HG02571 (cell line): Measurements from ENCODE around the gene KRTAP9-9.
"Not testable (repeated sequence)": the region's sequence is repeated elsewhere in the genome, so short reads cannot be mapped to it uniquely, and the experiment has no call there.

Experiments
- ATAC-seq: cut with Tn5 transposase; IDR thresholded peaks from one replicate; pipeline ENCODE4 v1.9.1; 2021; ENCODE audit warnings: mild to moderate bottlenecking, moderate library complexity; ENCODE audit not compliant: unreplicated experiment

Gene KRTAP9-9

DNA sequence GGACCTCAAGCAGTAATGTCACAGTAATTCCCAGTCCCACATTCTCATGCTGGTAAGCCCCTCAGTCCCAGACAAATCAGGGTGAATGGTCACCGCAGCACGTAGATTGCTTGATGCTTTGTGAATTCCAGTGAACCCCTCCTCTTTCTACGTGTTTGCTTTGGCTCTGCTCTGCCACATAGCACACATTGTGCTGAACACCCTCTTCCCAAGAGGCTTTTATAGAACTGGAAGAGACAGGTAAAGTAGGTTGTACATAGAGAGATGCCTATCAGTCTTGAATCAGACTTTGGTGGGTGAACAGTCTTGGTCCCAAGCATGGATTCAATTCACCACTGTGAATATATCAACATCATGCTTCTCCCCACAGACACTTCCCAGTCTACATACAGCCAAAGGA is 9.4 kb downstream of the KRTAP9-9 start:
- ATAC-seq: no peak

- ATAC-seq: no peak
Observed at GRCh38 chr17:41265078-41265477, 9.9 kb downstream of the KRTAP9-9 start, which contains the start of gene KRTAP9-6. Gene KRTAP9-6, plus strand, starts transcription at chr17:41265378. Its CDS starts 0 bp downstream, at chr17:41265378.

GRCh38 chr17:41267711-41268110 is 12.5 kb downstream of the KRTAP9-9 start:
- no peak for ATAC-seq

DNA sequence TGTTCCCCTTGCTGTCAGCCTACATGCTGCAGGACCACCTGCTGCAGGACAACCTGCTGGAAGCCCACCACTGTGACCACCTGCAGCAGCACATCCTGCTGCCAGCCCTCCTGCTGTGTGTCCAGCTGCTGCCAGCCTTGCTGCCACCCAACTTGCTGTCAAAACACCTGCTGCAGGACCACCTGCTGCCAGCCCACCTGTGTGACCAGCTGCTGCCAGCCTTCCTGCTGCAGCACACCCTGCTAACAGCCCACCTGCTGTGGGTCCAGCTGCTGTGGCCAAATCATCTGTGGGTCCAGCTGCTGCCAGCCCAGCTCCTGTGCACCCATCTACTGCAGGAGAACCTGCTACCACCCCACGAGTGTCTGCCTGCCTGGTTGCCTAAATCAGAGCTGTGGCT is 16.1 kb downstream of the KRTAP9-9 start:
- ATAC-seq: not testable (repeated sequence)

- no peak for ATAC-seq
Observed at GRCh38 chr17:41271858-41272257, 16.7 kb downstream of the KRTAP9-9 start.

- not testable (repeated sequence) for ATAC-seq
Observed at GRCh38 chr17:41275648-41276190, 20.5 kb downstream of the KRTAP9-9 start, which contains the start of gene KRTAP9-7. Gene KRTAP9-7, plus strand, starts transcription at chr17:41275698. Its CDS starts 0 bp downstream, at chr17:41275698.

DNA sequence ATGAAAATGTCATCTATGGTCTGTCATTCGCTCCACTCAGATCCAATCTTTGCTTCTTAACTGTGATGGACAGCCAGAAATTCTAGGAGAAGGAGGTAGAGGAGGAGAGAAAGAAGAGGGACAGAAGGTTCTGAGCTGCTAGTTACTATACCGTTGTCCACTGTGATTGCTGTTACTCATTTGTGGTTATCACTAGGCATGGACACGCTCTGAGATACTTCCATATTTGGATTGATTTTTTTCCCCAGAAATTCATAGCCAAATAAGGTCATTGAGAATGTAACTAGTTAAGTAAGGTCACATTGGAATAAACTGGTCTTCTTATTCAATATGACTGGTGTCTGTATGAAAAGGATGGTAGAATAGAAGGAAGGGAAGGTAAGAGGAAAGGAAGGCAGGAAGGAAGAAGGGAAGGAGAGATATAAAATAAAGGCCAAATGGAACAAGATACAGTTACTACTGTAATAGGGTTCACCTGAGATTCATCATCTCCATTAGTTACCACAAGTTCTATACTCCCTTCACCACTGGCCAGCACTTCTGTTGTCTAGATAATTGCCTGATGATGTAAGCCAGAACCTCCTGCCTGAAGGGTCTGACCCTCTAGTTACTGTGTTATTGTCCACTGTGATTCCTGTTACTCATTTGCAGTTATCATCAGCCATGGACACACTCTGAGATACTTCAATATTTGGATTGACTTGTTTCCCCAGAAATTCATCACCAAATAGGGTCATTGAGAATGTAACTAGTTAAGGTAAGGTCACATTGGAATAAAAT is 23.2 kb downstream of the KRTAP9-9 start:
- ATAC-seq: no peak

DNA sequence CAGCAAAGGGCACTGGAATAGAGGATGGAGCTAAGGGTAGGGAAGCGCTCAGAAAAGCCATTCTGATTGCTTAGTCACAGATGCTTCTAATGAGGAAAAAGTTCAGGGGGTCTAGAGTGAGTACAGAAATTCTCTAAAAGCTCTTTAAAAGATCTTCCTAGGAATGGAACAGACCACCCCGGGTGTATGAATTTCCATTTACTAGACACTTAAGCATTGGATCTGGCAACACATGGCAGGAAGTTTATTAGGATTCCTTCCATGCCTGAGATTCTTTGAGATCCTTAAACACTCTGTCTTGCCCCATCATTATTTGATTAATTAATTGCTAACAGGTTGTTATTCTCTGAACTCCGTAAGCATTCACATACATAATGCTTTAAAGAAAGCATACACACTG is 28.9 kb downstream of the KRTAP9-9 start:
- ATAC-seq: no peak

GRCh38 chr17:41284546-41284945 is 29.4 kb downstream of the KRTAP9-9 start:
- ATAC-seq: no peak

DNA sequence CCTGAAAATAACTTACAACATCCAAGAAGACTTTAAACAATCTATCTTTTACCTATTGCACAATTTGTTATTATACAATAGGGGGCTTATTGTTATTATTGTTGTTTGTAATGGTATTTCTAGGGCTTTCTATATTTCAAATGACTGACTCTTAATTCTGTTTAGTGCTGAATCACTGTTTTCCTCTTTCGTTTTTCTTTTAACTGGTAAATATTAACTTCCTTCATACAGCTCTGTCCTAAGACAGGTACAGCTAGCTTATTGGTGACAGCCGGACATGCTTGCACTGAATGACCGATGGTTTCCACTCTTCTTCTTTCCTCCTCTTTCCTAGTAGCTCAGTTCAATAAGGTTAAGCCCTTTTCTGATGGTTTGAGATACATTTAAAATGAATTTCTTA is 31.9 kb downstream of the KRTAP9-9 start:
- no peak for ATAC-seq

DNA sequence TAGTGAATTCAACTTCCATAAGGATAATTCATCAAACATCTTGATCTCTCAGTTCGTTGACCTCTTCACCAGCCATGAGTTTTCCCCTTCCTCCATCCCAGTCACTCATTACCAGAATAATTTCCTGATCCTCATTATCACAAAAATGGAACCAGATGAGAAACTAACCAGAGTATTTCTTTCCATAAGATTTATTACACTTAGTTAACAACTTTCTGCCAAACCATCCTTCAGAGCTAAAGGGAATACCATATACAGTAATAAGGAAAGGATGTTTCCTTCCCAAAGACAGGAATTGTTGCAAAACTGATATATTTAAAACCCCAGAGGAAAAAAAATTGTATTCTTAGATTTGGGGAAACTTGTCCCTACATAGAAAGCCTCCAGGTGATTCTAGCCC is 38.8 kb downstream of the KRTAP9-9 start:
- ATAC-seq: no peak

DNA sequence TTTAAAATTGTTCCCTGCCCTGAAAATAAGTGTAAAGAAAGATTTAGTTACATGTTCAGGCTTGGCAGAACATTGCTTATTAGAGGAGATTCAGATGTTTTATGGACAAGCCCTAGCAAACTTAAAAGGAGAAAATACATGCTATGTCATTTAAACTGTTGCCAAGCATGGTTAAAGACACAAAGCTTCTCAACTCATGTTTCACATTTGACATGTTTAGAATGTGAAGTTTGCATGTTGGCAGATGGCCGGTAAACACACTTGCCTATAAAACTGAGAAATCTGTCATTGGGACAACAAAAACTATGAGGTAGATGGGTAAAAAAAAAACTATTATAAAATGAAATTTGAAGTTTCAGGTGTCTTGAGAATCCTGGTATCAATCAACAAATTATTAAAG is 41.7 kb downstream of the KRTAP9-9 start:
- no peak for ATAC-seq

DNA sequence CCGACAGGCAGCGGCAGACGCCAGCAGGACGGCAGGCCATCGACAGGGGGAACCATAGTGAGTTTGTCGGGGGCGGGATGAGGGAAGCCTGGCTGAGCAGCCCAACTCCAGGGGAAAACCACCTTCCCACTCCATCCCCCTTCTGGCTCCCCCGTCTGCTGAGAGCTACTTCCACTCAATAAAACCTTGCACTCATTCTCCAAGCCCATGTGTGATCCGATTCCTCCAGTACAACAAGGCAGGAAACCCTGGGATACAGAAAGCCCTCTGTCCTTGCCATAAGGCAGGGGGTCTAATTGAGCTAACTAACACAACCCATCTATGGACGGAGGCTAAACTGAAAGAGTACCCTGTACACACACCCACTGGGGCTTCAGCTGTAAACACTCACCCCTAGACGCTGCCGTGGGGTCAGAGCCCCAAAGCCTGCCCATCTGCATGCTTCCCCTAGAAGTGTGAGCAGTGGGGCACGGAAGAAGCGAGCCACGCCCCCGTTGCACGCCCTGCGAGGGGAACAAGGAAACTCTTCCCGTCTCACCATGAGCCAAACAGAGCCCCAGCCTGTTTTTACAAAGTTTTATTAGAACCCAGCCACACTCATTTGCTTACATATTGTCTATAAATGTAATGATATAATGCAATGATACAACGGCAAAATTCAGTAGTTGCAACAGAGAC is 43.4 kb downstream of the KRTAP9-9 start:
- no peak for ATAC-seq

- ATAC-seq: no peak
Observed at GRCh38 chr17:41301204-41301790, 46.1 kb downstream of the KRTAP9-9 start.

GRCh38 chr17:41301916-41302901 is 47.0 kb downstream of the KRTAP9-9 start, which contains the start of gene KRTAP29-1:
Gene KRTAP29-1, minus strand, starts transcription at chr17:41302851. Its CDS starts 0 bp downstream, at chr17:41302851.
- ATAC-seq: no peak

DNA sequence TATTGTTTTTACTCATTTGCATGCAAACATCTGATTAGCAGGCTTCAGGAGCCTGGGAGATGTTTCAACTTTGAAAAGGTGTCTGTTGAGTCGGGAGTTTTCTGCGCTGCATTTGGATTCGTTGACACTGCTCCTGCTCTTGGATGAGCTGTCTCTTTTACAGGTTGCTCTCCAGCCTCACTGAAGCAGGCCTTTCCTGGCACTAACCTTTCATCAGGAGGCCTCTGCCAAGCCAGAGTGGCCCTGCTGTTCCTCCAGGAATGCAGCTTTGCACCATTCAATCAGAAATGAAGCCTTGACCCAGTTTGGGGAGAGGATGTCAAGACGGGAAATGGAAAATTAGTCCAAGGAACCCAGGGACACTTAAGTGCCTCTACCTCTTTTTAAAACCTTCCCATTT is 47.8 kb downstream of the KRTAP9-9 start:
- ATAC-seq: no peak

- no peak for ATAC-seq
Observed at GRCh38 chr17:41304091-41304490, 48.9 kb downstream of the KRTAP9-9 start.
